Measurements from ENCODE around the gene BMP7.
A peak's percentile ranks its signal among the peaks of the same experiment; 100 is the strongest.

The BMP7 gene

DNA sequence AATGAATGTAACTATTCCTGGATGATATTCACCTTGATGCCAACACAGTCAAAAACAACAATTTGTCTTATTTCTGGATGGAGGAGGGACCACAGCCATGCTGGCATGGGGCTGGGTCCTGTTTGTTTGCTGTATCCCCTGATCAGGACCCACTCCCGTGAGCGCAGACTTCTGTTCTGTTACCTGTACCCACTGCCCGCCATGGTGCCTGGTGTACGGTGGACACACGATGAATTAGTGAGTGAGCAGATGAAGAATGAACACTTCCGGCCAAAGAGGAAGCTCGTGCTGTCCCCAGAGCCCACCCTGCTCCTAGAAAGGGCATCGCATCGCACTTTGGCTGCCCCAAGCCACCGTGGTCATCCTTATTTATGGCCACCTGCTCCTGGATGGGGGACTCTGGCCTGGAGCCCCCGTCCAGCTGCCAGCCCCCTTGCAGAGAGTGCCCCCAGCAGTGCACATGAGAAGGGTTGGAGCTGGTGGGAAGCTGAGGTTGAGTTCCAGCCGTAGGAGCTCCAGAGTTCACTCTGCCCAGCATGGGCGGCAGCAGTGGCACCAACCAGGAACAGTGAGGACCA, 100.9 kb downstream of the BMP7 start:
- Histone ChIP-seq H3K9me3 (ENCODE audit: control insufficient read depth, insufficient read depth, low read depth, low read length) (no peaks in the 10 kb centered on the region), H3K36me3 (ENCODE audit: control insufficient read depth in 2 of 2, insufficient read depth in 1 of 2, low read length in 2 of 2) (peaks cover 0 to 13% of the 10 kb centered on the region in 2 experiments; a peak in 2 of 3 replicates), H3K4me3 (ENCODE audit: low read depth, low read length) (no peak overlapping the region), H3K4me1 (ENCODE audit: control insufficient read depth, insufficient read depth, low read length) (peaks cover 3% of the 10 kb centered on the region; the same call in 1 of the 2 replicates), H3K27ac (ENCODE audit: extremely low read depth, low read depth, low read length) (no peak overlapping the region)
- TF ChIP-seq ZNF707 (tag by site-specific recombination; IDR thresholded peaks at IDR 0.05) = no peak
- TF ChIP-seq REPIN1 (tag by site-specific recombination; IDR thresholded peaks at IDR 0.05; ENCODE audit: low read depth) = no peak
- no peak for TF ChIP-seq TCF7L2 (IDR thresholded peaks at IDR 0.05; ENCODE audit: borderline replicate concordance, low read depth, low read length)
- no peak for TF ChIP-seq ZNF658 (tag by site-specific recombination; IDR thresholded peaks at IDR 0.05)
- TF ChIP-seq MYNN (tag by site-specific recombination; IDR thresholded peaks at IDR 0.05; ENCODE audit: borderline replicate concordance) = no peak
- ChIA-PET CTCF (no interaction called here), POLR2A (no interaction called here)

DNA sequence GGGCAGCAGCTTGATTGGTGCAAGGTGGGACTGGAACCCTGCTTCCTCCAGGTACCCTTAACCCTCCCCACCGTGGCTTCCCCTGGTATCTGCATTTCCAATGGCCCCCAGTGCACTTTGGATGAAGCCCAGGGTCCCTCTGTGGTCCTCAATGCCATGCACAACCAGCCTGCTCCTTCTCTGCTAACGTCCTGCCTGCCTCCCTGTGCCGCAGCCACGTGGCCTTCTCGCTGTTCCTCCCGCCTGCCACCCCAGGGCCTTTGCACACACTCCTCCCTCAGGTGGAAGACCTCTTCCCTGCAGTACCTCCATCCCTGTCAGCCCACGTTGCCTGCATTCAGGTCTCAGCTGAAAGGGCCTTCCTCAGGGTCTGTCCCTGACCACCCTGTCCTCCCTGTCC, 101.6 kb downstream of the BMP7 start:
- TF ChIP-seq ZNF776 (tag by site-specific recombination; IDR thresholded peaks at IDR 0.05; ENCODE audit: borderline replicate concordance) = no peak
- TF ChIP-seq, protein P1, sequence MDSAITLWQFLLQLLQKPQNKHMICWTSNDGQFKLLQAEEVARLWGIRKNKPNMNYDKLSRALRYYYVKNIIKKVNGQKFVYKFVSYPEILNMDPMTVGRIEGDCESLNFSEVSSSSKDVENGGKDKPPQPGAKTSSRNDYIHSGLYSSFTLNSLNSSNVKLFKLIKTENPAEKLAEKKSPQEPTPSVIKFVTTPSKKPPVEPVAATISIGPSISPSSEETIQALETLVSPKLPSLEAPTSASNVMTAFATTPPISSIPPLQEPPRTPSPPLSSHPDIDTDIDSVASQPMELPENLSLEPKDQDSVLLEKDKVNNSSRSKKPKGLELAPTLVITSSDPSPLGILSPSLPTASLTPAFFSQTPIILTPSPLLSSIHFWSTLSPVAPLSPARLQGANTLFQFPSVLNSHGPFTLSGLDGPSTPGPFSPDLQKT (IDR thresholded peaks at IDR 0.05; ENCODE audit: borderline replicate concordance, low read depth, low read length) = no peak
- no peak for TF ChIP-seq ZFHX2 (tag by site-specific recombination; conservative IDR thresholded peaks at IDR 0.05)
- peak; percentile 88 for TF ChIP-seq ZNF623 (tag by site-specific recombination; IDR thresholded peaks at IDR 0.05)
- no peak for TF ChIP-seq ZNF792 (tag by site-specific recombination; IDR thresholded peaks at IDR 0.05)
- H3K36me3 ChIP-seq (ENCODE audit: control insufficient read depth in 2 of 2, insufficient read depth in 1 of 2, low read length in 2 of 2) = peaks cover 0 to 6% of the 10 kb centered on the region in 2 experiments; a peak in 2 of 3 replicates
- H3K9me3 ChIP-seq (ENCODE audit: control insufficient read depth, insufficient read depth, low read depth, low read length) = no peaks in the 10 kb centered on the region
- POLR2A ChIA-PET = no interaction called here
- peaks cover 3% of the 10 kb centered on the region; the same call in 1 of the 2 replicates for H3K4me1 ChIP-seq (ENCODE audit: control insufficient read depth, insufficient read depth, low read length)
- H3K27ac ChIP-seq (ENCODE audit: extremely low read depth, low read depth, low read length) = no peak overlapping the region
- CTCF ChIA-PET = no interaction called here
- H3K4me3 ChIP-seq (ENCODE audit: low read depth, low read length) = no peak overlapping the region

DNA sequence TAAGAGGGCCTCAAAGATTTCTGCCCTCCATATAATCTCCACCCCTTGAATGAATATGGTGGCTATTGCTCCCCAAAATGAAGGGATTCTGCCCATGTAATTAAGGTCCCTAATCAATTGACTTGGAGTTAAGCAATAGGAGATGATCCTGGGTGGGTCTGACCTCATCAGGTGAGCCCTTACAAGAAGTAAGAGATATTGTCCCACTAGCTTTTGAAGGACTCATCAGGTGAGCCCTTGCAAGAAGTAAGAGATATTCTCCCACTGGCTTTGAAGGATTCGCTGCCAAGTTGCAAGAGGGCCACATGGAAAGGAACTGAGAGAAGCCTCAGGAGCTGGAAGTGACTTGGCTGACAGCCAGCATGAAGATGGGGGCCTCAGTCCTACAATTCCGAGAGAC, 103.4 kb downstream of the BMP7 start:
- Histone ChIP-seq H3K9me3 (ENCODE audit: control insufficient read depth, insufficient read depth, low read depth, low read length) (no peaks in the 10 kb centered on the region), H3K36me3 (ENCODE audit: control insufficient read depth in 2 of 2, insufficient read depth in 1 of 2, low read length in 2 of 2) (no peaks in the 10 kb centered on the region)
- CTCF ChIA-PET = interaction anchor here (0.6 kb wide), 1 partner anchor 1339 kb away, joined by 5 read pairs; no protein-coding TSS in a partner anchor

DNA sequence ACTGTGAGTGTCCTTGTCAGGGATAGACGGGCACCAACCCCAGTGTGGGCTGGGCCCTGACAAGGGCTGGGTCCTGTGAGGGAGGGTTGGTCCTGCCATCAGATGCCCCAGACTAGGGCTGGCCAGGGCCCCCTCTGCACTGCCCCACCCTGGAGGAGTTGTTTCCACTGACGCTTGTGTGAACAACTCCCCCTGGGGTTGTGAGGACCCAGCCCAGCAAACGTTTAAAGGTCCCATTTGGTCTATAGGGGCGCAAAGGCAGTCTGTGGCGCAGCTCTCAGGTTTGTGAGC, 104.1 kb downstream of the BMP7 start:
- ChIA-PET POLR2A (no interaction called here), CTCF (no interaction called here)
- no peak overlapping the region for H3K4me3 ChIP-seq (ENCODE audit: low read depth, low read length)
- no peaks in the 10 kb centered on the region for H3K36me3 ChIP-seq (ENCODE audit: control insufficient read depth in 2 of 2, insufficient read depth in 1 of 2, low read length in 2 of 2)
- H3K4me1 ChIP-seq (ENCODE audit: control insufficient read depth, insufficient read depth, low read length) = no peaks in the 10 kb centered on the region
- no peak overlapping the region for H3K27ac ChIP-seq (ENCODE audit: extremely low read depth, low read depth, low read length)
- no peaks in the 10 kb centered on the region for H3K9me3 ChIP-seq (ENCODE audit: control insufficient read depth, insufficient read depth, low read depth, low read length)
- TF ChIP-seq ZNF157 (tag by site-specific recombination; IDR thresholded peaks at IDR 0.05) (no peak), ZNF596 (tag by site-specific recombination; IDR thresholded peaks at IDR 0.05) (no peak), ZNF138 (tag by site-specific recombination; IDR thresholded peaks at IDR 0.05; ENCODE audit: borderline replicate concordance) (no peak), SETDB1 (IDR thresholded peaks at IDR 0.05; ENCODE audit: insufficient read length, low read length) (no peak), ZBTB7A (tag by site-specific recombination; IDR thresholded peaks at IDR 0.05; ENCODE audit: low read depth) (no peak), ZNF132 (tag by site-specific recombination; IDR thresholded peaks at IDR 0.05; ENCODE audit: borderline replicate concordance) (no peak), FEZF1 (tag by site-specific recombination; IDR thresholded peaks at IDR 0.05) (no peak)

More for the DNA sequence above, 103.4 kb downstream of the BMP7 start:
- Histone ChIP-seq H3K4me1 (ENCODE audit: control insufficient read depth, insufficient read depth, low read length) (no peaks in the 10 kb centered on the region), H3K27ac (ENCODE audit: extremely low read depth, low read depth, low read length) (no peak overlapping the region), H3K4me3 (ENCODE audit: low read depth, low read length) (no peak overlapping the region)
- POLR2A ChIA-PET = no interaction called here
- no peak for TF ChIP-seq IKZF3 (tag by site-specific recombination; IDR thresholded peaks at IDR 0.05)
- no peak for TF ChIP-seq KLF9 (tag by site-specific recombination; IDR thresholded peaks at IDR 0.05; ENCODE audit: low read depth)
- peak; percentile 95 for TF ChIP-seq ZNF10 (tag by site-specific recombination; IDR thresholded peaks at IDR 0.05)
- no peak for TF ChIP-seq OVOL3 (tag by site-specific recombination; IDR thresholded peaks at IDR 0.05)
- no peak for TF ChIP-seq ZSCAN30 (tag by site-specific recombination; IDR thresholded peaks at IDR 0.05)
- no peak for TF ChIP-seq ZNF658 (tag by site-specific recombination; IDR thresholded peaks at IDR 0.05)
- TF ChIP-seq ZBTB17 (tag by site-specific recombination; IDR thresholded peaks at IDR 0.05) = no peak
- TF ChIP-seq ZNF707 (tag by site-specific recombination; IDR thresholded peaks at IDR 0.05) = no peak
